Measurements from ENCODE around the gene SDHB.

DNA sequence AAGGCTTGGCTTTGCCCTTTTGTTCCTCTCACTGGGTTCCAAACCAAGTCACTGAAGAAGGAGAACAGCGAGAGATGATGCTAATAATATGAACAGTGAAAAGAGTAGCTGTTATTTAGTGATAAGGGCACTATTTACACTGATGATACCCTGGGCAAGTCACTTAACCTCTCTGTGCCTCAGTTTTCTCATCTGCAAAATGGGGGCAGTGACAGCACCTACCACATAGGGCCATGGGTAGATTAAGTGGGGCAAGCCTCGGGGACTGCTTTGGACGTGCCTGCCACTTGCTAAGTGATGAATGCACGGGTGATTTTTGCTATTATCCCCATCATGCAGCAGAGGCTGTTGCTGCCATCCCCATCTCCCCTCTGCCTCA is 51.3 kb downstream of the SDHB start:
- TF ChIP-seq POLR2A (IDR thresholded peaks at IDR 0.05): no peak
- TF ChIP-seq, protein P1, sequence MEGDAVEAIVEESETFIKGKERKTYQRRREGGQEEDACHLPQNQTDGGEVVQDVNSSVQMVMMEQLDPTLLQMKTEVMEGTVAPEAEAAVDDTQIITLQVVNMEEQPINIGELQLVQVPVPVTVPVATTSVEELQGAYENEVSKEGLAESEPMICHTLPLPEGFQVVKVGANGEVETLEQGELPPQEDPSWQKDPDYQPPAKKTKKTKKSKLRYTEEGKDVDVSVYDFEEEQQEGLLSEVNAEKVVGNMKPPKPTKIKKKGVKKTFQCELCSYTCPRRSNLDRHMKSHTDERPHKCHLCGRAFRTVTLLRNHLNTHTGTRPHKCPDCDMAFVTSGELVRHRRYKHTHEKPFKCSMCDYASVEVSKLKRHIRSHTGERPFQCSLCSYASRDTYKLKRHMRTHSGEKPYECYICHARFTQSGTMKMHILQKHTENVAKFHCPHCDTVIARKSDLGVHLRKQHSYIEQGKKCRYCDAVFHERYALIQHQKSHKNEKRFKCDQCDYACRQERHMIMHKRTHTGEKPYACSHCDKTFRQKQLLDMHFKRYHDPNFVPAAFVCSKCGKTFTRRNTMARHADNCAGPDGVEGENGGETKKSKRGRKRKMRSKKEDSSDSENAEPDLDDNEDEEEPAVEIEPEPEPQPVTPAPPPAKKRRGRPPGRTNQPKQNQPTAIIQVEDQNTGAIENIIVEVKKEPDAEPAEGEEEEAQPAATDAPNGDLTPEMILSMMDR (IDR thresholded peaks at IDR 0.05): no peak
- TF ChIP-seq EP300 (IDR thresholded peaks at IDR 0.05): no peak

Measured in upper lobe of left lung (tissue), 4 donors.